ENCODE data around the gene SLC6A12. TPM values are rescaled to one million over a fixed set of nuclear protein-coding genes. Genes with fewer than 3 reads are reported as not detected.

The SLC6A12 gene
- polyA plus RNA-seq, 1 donor from 2014 or later, result 0.15 TPM

- Histone ChIP-seq H3K9me2 (ENCODE audit: insufficient read depth, low read length) (no peaks in the 10 kb centered on the region), H3K9ac (ENCODE audit: low read length) (no peak overlapping the region), H3K9me3 (ENCODE audit: low read length) (no peaks in the 10 kb centered on the region), H3F3A (ENCODE audit: insufficient read depth, low read length, poor library complexity, severe bottlenecking) (no peaks in the 10 kb centered on the region), H3K4me3 (ENCODE audit: low read length) (no peak overlapping the region), H3K27me3 (ENCODE audit: insufficient read depth, low read depth, low read length) (no peaks in the 10 kb centered on the region), H3K4me2 (ENCODE audit: low read length) (no peak overlapping the region), H2AFZ (ENCODE audit: low read depth, low read length) (no peak overlapping the region), H3K27ac (ENCODE audit: low read length) (no peak overlapping the region), H4K20me1 (ENCODE audit: insufficient read depth) (no peaks in the 10 kb centered on the region), H3K79me2 (replicated peaks; ENCODE audit: insufficient read depth, low read length) (no peaks in the 10 kb centered on the region), H3K36me3 (ENCODE audit: insufficient read depth, low read length) (no peaks in the 10 kb centered on the region)
- TF ChIP-seq EZH2 (IDR thresholded peaks at IDR 0.05; ENCODE audit: borderline replicate concordance, insufficient read depth, low read length, poor library complexity, severe bottlenecking) (no peak), TAF1 (IDR thresholded peaks at IDR 0.05; ENCODE audit: low read depth) (no peak), POLR2AphosphoS5 (IDR thresholded peaks at IDR 0.05) (no peak), RAD21 (conservative IDR thresholded peaks at IDR 0.05) (no peak), REST (IDR thresholded peaks at IDR 0.05; ENCODE audit: borderline replicate concordance) (no peak), EP300 (conservative IDR thresholded peaks at IDR 0.05; ENCODE audit: poor library complexity, severe bottlenecking) (no peak), MXI1 (conservative IDR thresholded peaks at IDR 0.05; ENCODE audit: poor library complexity, severe bottlenecking) (no peak), SMC3 (conservative IDR thresholded peaks at IDR 0.05; ENCODE audit: poor library complexity) (no peak), CTCF (IDR thresholded peaks at IDR 0.05; ENCODE audit: poor library complexity, severe bottlenecking) (no peak)
These were observed 35.2 kb downstream of the SLC6A12 start for GRCh38 chr12:178829-179109.

GRCh38 chr12:177980-178828, 35.8 kb downstream of the SLC6A12 start:
- no peaks in the 10 kb centered on the region for H3F3A ChIP-seq (ENCODE audit: insufficient read depth, low read length, poor library complexity, severe bottlenecking)

More at GRCh38 chr12:177980-178828, 35.8 kb downstream of the SLC6A12 start:
- Histone ChIP-seq H3K9me3 (ENCODE audit: low read length) (no peaks in the 10 kb centered on the region), H4K20me1 (ENCODE audit: insufficient read depth) (no peaks in the 10 kb centered on the region), H3K27me3 (ENCODE audit: insufficient read depth, low read depth, low read length) (no peaks in the 10 kb centered on the region), H3K79me2 (replicated peaks; ENCODE audit: insufficient read depth, low read length) (no peaks in the 10 kb centered on the region), H3K4me2 (ENCODE audit: low read length) (no peak overlapping the region), H3K4me3 (ENCODE audit: low read length) (no peak overlapping the region), H3K9ac (ENCODE audit: low read length) (no peak overlapping the region), H2AFZ (ENCODE audit: low read depth, low read length) (no peak overlapping the region), H3K36me3 (ENCODE audit: insufficient read depth, low read length) (no peaks in the 10 kb centered on the region), H3K27ac (ENCODE audit: low read length) (no peak overlapping the region), H3K9me2 (ENCODE audit: insufficient read depth, low read length) (no peaks in the 10 kb centered on the region)
- TF ChIP-seq MXI1 (conservative IDR thresholded peaks at IDR 0.05; ENCODE audit: poor library complexity, severe bottlenecking), result no peak
- TF ChIP-seq TAF1 (IDR thresholded peaks at IDR 0.05; ENCODE audit: low read depth), result no peak
- TF ChIP-seq POLR2AphosphoS5 (IDR thresholded peaks at IDR 0.05), result no peak
- TF ChIP-seq SMC3 (conservative IDR thresholded peaks at IDR 0.05; ENCODE audit: poor library complexity), result no peak
- TF ChIP-seq REST (IDR thresholded peaks at IDR 0.05; ENCODE audit: borderline replicate concordance), result no peak
- no peak for TF ChIP-seq EZH2 (IDR thresholded peaks at IDR 0.05; ENCODE audit: borderline replicate concordance, insufficient read depth, low read length, poor library complexity, severe bottlenecking)
- TF ChIP-seq EP300 (conservative IDR thresholded peaks at IDR 0.05; ENCODE audit: poor library complexity, severe bottlenecking), result no peak
- TF ChIP-seq CTCF (IDR thresholded peaks at IDR 0.05; ENCODE audit: poor library complexity, severe bottlenecking), result no peak
